HG02852 (cell line): ENCODE measurements around the gene RASGEF1B.

Source experiments
- ATAC-seq: cut with Tn5 transposase; IDR thresholded peaks from one replicate; pipeline ENCODE4 v1.9.1; 2021; ENCODE audit warnings: mild to moderate bottlenecking, moderate library complexity; ENCODE audit not compliant: unreplicated experiment

RASGEF1B gene

GRCh38 chr4:81466841-81467671, 4.7 kb downstream of the RASGEF1B start:
- ATAC-seq = no peak

GRCh38 chr4:81465406-81466340, 6.0 kb downstream of the RASGEF1B start:
- ATAC-seq = no peak

GRCh38 chr4:81460834-81461233, 10.9 kb downstream of the RASGEF1B start:
- ATAC-seq = no peak

GRCh38 chr4:81460191-81460701, 11.5 kb downstream of the RASGEF1B start:
- no peak for ATAC-seq

GRCh38 chr4:81459228-81459627, 12.5 kb downstream of the RASGEF1B start:
- ATAC-seq = no peak

GRCh38 chr4:81457921-81458520, 13.7 kb downstream of the RASGEF1B start:
- no peak for ATAC-seq

GRCh38 chr4:81457345-81457744, 14.4 kb downstream of the RASGEF1B start:
- no peak for ATAC-seq

- ATAC-seq = no peak
These were observed 15.8 kb downstream of the RASGEF1B start for GRCh38 chr4:81455897-81456296.

GRCh38 chr4:81454948-81455347, 16.8 kb downstream of the RASGEF1B start:
- ATAC-seq = no peak

GRCh38 chr4:81454499-81454898, 17.2 kb downstream of the RASGEF1B start:
- no peak for ATAC-seq

GRCh38 chr4:81453024-81453423, 18.7 kb downstream of the RASGEF1B start:
- no peak for ATAC-seq

GRCh38 chr4:81452452-81453006, 19.2 kb downstream of the RASGEF1B start:
- no peak for ATAC-seq

GRCh38 chr4:81449015-81449414, 22.7 kb downstream of the RASGEF1B start:
- no peak for ATAC-seq

GRCh38 chr4:81447566-81448229, 24.0 kb downstream of the RASGEF1B start:
- no peak for ATAC-seq

- ATAC-seq = no peak
These were observed 25.1 kb downstream of the RASGEF1B start for GRCh38 chr4:81446634-81447033.

- ATAC-seq = no peak
These were observed 26.5 kb downstream of the RASGEF1B start for GRCh38 chr4:81445196-81445595.

- no peak for ATAC-seq
These were observed 29.1 kb downstream of the RASGEF1B start for GRCh38 chr4:81442484-81443085.

GRCh38 chr4:81440949-81441348, 30.8 kb downstream of the RASGEF1B start:
- no peak for ATAC-seq

GRCh38 chr4:81436941-81437574, 34.6 kb downstream of the RASGEF1B start:
- ATAC-seq = no peak
